ENCODE results near the gene TCP11. TPM values are rescaled to one million over a fixed set of nuclear protein-coding genes. Genes with fewer than 3 reads are reported as not detected.

Gene TCP11
- total RNA-seq, 1 donor from 2014 or later = not detected

GRCh38 chr6:35181308-35181932, 40.3 kb upstream of the TCP11 start:
- Mint-ChIP-seq H3K27ac (peak overlapping the region; percentile 48), H3K36me3 (no peaks in the 10 kb centered on the region), H3K4me3 (no peak overlapping the region), H3K4me1 (ENCODE audit: unreplicated experiment) (peaks cover 47% of the 10 kb centered on the region), H3K9me3 (peaks cover 5% of the 10 kb centered on the region), H3K27me3 (peaks cover 4% of the 10 kb centered on the region)
- DNase-seq (ENCODE audit: extremely low spot score, unreplicated experiment) = no peak
- no peak for TF ChIP-seq CTCF (conservative IDR thresholded peaks at IDR 0.05)

GRCh38 chr6:35179901-35180535, 38.9 kb upstream of the TCP11 start:
- Mint-ChIP-seq H3K9me3 (peaks cover 5% of the 10 kb centered on the region), H3K27ac (no peak overlapping the region), H3K4me1 (ENCODE audit: unreplicated experiment) (peaks cover 49% of the 10 kb centered on the region), H3K36me3 (no peaks in the 10 kb centered on the region), H3K4me3 (no peak overlapping the region), H3K27me3 (peaks cover 4% of the 10 kb centered on the region)
- no peak for DNase-seq (ENCODE audit: extremely low spot score, unreplicated experiment)
- no peak for TF ChIP-seq CTCF (conservative IDR thresholded peaks at IDR 0.05)

- Mint-ChIP-seq H3K4me1 (ENCODE audit: unreplicated experiment) (peaks cover 43% of the 10 kb centered on the region), H3K4me3 (no peak overlapping the region), H3K36me3 (no peaks in the 10 kb centered on the region), H3K27ac (no peak overlapping the region), H3K27me3 (peaks cover 4% of the 10 kb centered on the region), H3K9me3 (peaks cover 5% of the 10 kb centered on the region)
- TF ChIP-seq CTCF (conservative IDR thresholded peaks at IDR 0.05) = no peak
- no peak for DNase-seq (ENCODE audit: extremely low spot score, unreplicated experiment)
Measured at GRCh38 chr6:35178932-35179832, 38.0 kb upstream of the TCP11 start.

GRCh38 chr6:35178012-35178411, 36.9 kb upstream of the TCP11 start:
- Mint-ChIP-seq H3K27me3 (peaks cover 8% of the 10 kb centered on the region), H3K27ac (no peak overlapping the region), H3K36me3 (no peaks in the 10 kb centered on the region), H3K4me3 (no peak overlapping the region), H3K9me3 (peaks cover 4% of the 10 kb centered on the region), H3K4me1 (ENCODE audit: unreplicated experiment) (peaks cover 42% of the 10 kb centered on the region)
- TF ChIP-seq CTCF (conservative IDR thresholded peaks at IDR 0.05) = no peak
- DNase-seq (ENCODE audit: extremely low spot score, unreplicated experiment) = no peak

- H3K36me3 Mint-ChIP-seq = no peaks in the 10 kb centered on the region
- H3K27ac Mint-ChIP-seq = no peak overlapping the region
- H3K4me1 Mint-ChIP-seq (ENCODE audit: unreplicated experiment) = peaks cover 38% of the 10 kb centered on the region
- no peaks in the 10 kb centered on the region for H3K9me3 Mint-ChIP-seq
- TF ChIP-seq CTCF (conservative IDR thresholded peaks at IDR 0.05) = no peak
- no peak for DNase-seq (ENCODE audit: extremely low spot score, unreplicated experiment)
- peaks cover 5% of the 10 kb centered on the region for H3K27me3 Mint-ChIP-seq
- no peak overlapping the region for H3K4me3 Mint-ChIP-seq
Measured at GRCh38 chr6:35177596-35177995, 36.5 kb upstream of the TCP11 start.
